ENCODE data around the gene DLGAP1.

Gene DLGAP1

GRCh38 chr18:3898861-3899613 lies 556.1 kb downstream of the DLGAP1 start:
- DNase-seq (ENCODE audit: low read depth), result no peak

GRCh38 chr18:3892152-3892551 lies 563.0 kb downstream of the DLGAP1 start:
- DNase-seq (ENCODE audit: low read depth), result no peak

DNA sequence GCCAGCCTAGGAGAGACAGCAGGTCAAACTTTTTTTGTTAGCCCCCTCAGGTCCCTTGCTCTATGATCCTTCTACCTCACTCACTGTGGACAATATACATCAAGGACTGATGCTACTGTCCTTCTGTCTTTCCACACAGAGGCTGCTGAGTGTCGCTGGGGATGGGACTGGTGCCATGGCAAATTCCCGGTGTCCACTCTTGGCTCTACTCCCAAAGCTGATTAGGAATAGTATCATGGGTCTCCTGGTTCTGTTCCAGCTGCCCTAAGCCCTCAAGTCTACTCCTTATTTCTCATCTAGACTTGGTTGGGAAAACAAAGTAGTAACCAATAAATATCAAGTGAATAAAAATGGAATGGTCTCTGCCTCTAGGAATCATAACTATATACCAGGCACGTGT lies 563.9 kb downstream of the DLGAP1 start:
- no peak for DNase-seq (ENCODE audit: low read depth)

DNA sequence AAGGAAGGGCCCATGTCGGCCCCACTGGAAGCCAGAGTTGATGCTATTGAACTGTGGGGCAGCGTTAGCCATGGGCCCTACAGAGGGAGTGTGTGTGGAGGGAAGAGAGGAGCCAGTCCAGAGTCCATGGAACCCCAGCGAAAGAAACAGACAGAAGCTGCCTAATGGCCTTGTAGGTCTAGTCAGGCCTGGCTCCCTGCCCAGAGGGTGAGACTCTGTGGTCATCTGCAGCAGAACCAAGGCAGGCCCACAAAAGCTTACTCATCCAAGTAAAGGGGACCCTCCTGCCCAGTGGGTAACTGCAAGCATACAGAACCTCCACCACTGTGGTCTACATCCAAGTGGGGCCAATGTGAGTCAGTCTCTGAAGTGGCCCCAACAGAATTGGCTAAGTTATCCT lies 565.3 kb downstream of the DLGAP1 start:
- peak; percentile 19 for DNase-seq (ENCODE audit: low read depth)

DNA sequence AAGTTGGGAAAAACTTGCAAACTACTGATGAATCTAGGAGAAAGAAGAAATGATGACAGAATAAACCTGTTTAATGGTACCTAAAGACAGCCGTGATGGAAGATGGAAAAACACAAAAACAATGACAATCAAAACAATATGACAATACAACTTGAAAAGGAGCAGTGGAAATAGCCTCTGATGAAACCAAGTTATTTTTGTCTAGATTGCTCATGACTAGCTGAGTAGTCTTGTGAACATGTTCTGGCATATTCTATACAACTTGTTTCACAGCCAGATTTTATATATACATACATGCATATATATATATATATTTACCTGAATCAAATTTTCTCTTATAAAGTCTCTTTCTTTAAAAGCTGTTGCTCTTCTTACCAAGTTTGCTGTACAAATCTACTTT lies 566.0 kb downstream of the DLGAP1 start:
- no peak for DNase-seq (ENCODE audit: low read depth)

- no peak for DNase-seq (ENCODE audit: low read depth)
Observed at GRCh38 chr18:3886575-3887322, 568.4 kb downstream of the DLGAP1 start.

DNA sequence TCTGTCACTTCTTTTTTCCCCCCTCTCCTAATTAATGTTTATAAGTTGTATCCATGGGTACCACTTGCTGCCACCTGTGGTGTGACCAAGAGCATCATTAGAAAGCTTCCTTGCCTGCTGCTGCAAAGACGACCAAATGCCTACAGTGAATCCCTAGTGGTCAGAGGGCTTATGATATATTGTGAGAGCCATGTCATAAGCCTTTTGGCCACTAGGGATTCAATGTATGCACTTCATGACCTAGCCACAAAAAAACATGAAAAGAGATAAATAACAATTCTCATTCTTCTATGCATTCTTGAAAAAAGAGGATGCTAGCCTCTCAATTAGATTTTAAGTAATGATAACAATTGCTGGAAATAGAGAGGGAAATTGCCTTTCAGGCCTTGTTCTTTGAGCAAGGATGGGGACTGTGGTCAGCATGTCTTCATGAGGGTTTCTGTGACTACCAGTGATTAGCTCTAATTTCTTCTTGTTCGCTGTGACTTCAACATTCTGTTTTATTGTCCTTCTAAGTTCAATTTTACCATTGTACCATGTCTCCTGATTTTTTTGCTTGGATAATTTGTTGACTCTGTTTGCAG lies 569.8 kb downstream of the DLGAP1 start:
- DNase-seq (ENCODE audit: low read depth), result no peak

DNA sequence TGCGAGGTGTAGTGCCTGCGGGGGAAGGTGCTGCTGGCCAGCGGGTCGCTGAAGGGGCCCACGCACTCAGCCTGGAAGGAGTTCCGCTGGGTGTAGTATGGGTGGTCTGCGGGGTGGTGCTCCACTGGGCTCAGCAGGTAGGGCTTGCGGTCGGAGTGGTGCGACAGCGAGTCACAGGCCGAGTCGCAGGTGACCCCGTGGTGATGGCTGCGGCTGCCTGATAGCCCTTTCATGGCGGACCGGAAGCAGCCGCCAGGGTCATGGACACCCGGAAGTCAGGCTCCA lies 575.3 kb downstream of the DLGAP1 start:
- no peak for DNase-seq (ENCODE audit: low read depth)

GRCh38 chr18:3879114-3879835 lies 575.8 kb downstream of the DLGAP1 start:
- no peak for DNase-seq (ENCODE audit: low read depth)

GRCh38 chr18:3878401-3878800 lies 576.7 kb downstream of the DLGAP1 start:
- DNase-seq (ENCODE audit: low read depth), result no peak

DNA sequence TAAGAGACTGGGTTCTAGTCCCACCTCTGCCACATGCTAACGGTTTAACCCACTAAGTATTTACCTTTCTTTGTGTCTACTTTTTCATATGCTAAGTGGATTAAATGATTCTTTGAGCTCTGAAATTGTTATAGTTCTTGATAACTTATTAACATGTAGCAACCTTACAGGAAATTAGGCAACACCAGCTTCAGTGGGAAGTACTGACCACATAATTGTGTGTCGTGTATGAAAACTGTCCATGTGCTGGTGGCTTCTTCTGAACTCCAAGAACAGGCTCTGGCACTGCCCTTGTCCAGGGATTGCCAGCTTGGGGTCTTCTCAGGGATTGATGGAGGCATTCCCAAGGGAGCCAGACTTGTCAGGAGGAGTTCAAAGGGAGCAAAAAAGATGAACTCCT lies 577.4 kb downstream of the DLGAP1 start:
- DNase-seq (ENCODE audit: low read depth), result peak; percentile 3

- no peak for DNase-seq (ENCODE audit: low read depth)
Observed at GRCh38 chr18:3875961-3876360, 579.1 kb downstream of the DLGAP1 start.

- no peak for DNase-seq (ENCODE audit: low read depth)
Observed at GRCh38 chr18:3875376-3875775, 579.7 kb downstream of the DLGAP1 start.

GRCh38 chr18:3874581-3874980 lies 580.5 kb downstream of the DLGAP1 start:
- no peak for DNase-seq (ENCODE audit: low read depth)

GRCh38 chr18:3874125-3874524 lies 581.0 kb downstream of the DLGAP1 start:
- DNase-seq (ENCODE audit: low read depth), result no peak

DNA sequence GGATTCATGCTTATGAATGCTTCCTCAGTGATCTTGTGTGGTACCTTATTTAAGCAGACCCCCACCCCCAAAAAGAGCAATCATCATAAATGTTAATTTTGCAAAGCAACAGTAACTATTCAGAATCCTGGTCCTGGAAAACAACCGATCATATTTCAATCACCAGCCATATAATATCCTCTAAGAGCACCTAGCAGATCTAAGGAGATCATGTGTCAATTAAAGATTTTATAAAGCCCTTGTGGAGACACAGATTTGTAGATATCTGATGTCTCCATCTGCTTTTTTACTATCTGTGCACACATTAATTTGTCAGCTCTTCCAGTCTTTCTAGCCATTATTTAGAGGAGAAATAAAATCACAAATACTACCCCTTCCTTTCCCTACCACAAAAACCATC lies 581.4 kb downstream of the DLGAP1 start:
- no peak for DNase-seq (ENCODE audit: low read depth)

- no peak for DNase-seq (ENCODE audit: low read depth)
Observed at GRCh38 chr18:3873211-3873610, 581.9 kb downstream of the DLGAP1 start.

DNA sequence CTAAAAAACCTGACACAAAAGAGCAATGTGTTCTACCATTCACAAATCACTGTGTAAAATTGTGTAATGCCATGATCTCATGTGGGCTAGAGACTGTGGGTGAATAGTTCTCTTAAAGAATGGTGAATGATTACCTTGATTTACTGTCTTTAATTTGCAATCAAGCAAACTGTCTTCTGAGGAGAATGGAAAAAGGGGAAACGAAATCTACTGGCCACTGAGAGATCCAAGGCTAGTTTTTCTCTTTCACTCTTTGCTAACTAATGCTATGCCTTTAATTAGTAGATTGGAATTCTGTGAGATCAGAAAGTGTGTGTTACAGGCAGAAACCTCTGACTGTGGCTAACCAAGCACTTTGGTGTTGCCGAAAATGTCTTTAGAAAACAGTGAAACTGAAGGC lies 582.5 kb downstream of the DLGAP1 start:
- DNase-seq (ENCODE audit: low read depth), result no peak

GRCh38 chr18:3871687-3872086 lies 583.4 kb downstream of the DLGAP1 start:
- DNase-seq (ENCODE audit: low read depth), result no peak

DNA sequence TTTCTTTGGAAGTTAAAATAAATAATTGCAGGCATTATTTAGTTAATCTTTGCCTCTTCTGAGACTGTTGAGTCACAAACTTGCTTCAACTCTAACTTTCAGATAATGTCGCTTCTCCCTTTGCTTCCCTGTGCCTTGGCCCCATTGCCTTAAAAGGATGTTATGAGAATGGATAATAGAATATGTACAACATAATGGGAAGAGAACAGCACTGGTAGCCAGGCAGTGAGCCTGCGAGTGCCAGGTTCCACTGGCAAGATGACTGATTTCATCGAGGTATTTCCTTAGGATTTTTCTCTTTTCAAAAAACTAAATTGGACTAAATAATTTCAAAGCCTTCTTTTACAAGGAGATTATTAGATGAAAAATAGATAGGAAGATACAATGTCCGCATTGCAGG lies 584.2 kb downstream of the DLGAP1 start:
- no peak for DNase-seq (ENCODE audit: low read depth)

DNA sequence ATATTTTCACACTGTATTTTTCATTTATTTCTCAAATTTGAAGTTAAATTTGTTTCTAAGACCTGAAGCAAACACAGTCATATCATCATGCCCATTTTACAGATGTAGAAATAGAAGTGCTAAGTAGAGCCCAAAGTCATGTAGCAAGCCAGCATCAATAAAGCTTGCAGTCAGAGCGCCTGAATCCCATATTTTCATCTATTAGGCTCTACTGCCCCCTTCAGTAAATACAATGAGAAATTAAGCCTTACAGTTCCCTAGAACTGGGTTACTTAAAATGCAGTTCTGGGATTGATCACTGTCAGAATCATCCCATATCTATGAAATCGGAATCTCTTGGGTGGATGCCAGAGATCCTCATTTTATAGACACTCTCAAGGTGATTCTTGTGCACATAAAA lies 585.3 kb downstream of the DLGAP1 start:
- DNase-seq (ENCODE audit: low read depth), result peak; percentile 25

DNA sequence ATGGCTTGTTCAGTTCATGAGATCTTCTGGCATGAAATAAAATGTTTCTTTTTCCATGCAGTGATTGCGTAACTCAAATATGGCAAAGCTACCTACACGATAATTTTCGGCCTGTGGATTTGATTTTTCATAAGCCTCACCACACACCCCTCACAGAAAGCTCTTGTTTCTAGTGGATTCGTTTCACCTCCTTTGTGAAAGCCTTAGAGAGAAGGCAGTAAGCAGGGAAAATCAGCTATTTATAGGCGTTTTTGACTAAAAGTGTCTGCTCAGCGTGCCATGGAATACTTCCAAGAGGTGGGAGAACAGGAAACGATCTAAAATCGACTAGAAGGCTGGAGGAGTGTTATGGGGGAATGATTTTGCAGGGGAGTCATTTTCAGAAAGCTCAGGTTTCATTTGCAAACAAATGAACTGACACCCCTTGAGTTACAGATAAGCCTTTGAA lies 587.2 kb downstream of the DLGAP1 start:
- DNase-seq (ENCODE audit: low read depth), result no peak

DNA sequence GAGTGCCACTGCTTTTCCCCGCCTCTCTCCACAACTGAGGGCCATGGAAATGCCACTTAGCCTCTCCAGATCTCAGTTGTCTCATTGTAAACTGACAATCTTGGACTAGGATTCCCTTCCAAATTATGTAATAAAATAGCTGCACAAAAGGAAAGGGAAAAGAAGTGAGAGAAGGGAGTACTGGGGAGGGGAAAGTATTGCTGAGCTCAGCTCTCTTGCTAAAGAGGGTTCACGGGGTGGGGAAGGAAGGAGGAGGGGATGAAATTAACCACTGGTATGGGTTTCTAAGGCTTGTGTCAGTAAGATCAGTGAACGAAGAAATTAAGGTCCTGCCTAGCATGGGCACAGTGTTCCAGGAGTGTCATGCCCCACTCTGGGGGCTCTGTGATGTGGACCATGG lies 587.9 kb downstream of the DLGAP1 start:
- no peak for DNase-seq (ENCODE audit: low read depth)
